Skeletal muscle satellite cell (primary cell): Measurements from ENCODE around the gene PDXK.
"Not testable (repeated sequence)": the region's sequence is repeated elsewhere in the genome, so short reads cannot be mapped to it uniquely, and the experiment has no call there.

Experiments used
- H3K27me3 ChIP-seq: 2 replicates; pipeline ENCODE4 v1.7.0; 2013; ENCODE audit warnings: low read length; ENCODE audit not compliant: control insufficient read depth, insufficient read depth
- H3K36me3 ChIP-seq: 2 replicates; pipeline ENCODE4 v1.7.0; 2013; ENCODE audit warnings: mild to moderate bottlenecking, control low read depth, low read length; ENCODE audit not compliant: insufficient read depth
- H3K4me1 ChIP-seq: 2 replicates; pipeline ENCODE4 v1.7.0; 2013; ENCODE audit warnings: low read length; ENCODE audit not compliant: control insufficient read depth, insufficient read depth
- H3K4me2 ChIP-seq: 2 replicates; pipeline ENCODE4 v1.7.0; 2013; ENCODE audit warnings: mild to moderate bottlenecking, low read length
- H3K4me3 ChIP-seq: 2 replicates; pipeline ENCODE4 v1.7.0; 2013; ENCODE audit warnings: low read length
- H3K9ac ChIP-seq: 2 replicates; pipeline ENCODE4 v1.7.0; 2013; ENCODE audit warnings: mild to moderate bottlenecking, low read depth, low read length, moderate library complexity
- H3K9me3 ChIP-seq: replicated peaks from 2 replicates; pipeline ENCODE4 v1.7.0; 2013; ENCODE audit warnings: mild to moderate bottlenecking, control low read depth, low read length

PDXK gene

GRCh38 chr21:43699933-43700599 is 18.9 kb upstream of the PDXK start:
- no peaks in the 10 kb centered on the region for H3K27me3 ChIP-seq
- no peaks in the 10 kb centered on the region for H3K4me1 ChIP-seq
- no peak overlapping the region for H3K4me2 ChIP-seq
- no peaks in the 10 kb centered on the region for H3K9me3 ChIP-seq
- H3K36me3 ChIP-seq: peaks cover 10% of the 10 kb centered on the region
- H3K9ac ChIP-seq: no peak overlapping the region
- H3K4me3 ChIP-seq: no peak overlapping the region

GRCh38 chr21:43701936-43702784 is 16.8 kb upstream of the PDXK start:
- Histone ChIP-seq H3K4me2 (no peak overlapping the region), H3K4me1 (no peaks in the 10 kb centered on the region), H3K27me3 (no peaks in the 10 kb centered on the region), H3K36me3 (no peaks in the 10 kb centered on the region), H3K9ac (no peak overlapping the region), H3K4me3 (no peak overlapping the region), H3K9me3 (no peaks in the 10 kb centered on the region)

- H3K9ac ChIP-seq: no peak overlapping the region
- no peak overlapping the region for H3K4me2 ChIP-seq
- no peaks in the 10 kb centered on the region for H3K27me3 ChIP-seq
- no peaks in the 10 kb centered on the region for H3K36me3 ChIP-seq
- no peaks in the 10 kb centered on the region for H3K4me1 ChIP-seq
- no peak overlapping the region for H3K4me3 ChIP-seq
- H3K9me3 ChIP-seq: no peaks in the 10 kb centered on the region
Measured at GRCh38 chr21:43702785-43703034, 16.2 kb upstream of the PDXK start.

GRCh38 chr21:43703035-43703880 is 15.7 kb upstream of the PDXK start:
- Histone ChIP-seq H3K4me1 (no peaks in the 10 kb centered on the region), H3K4me3 (no peak overlapping the region), H3K9me3 (no peaks in the 10 kb centered on the region), H3K9ac (no peak overlapping the region), H3K4me2 (no peak overlapping the region), H3K36me3 (no peaks in the 10 kb centered on the region), H3K27me3 (no peaks in the 10 kb centered on the region)

- no peak overlapping the region for H3K4me2 ChIP-seq
- H3K4me1 ChIP-seq: peaks cover 10% of the 10 kb centered on the region
- no peak overlapping the region for H3K9ac ChIP-seq
- no peak overlapping the region for H3K4me3 ChIP-seq
- no peaks in the 10 kb centered on the region for H3K36me3 ChIP-seq
- no peaks in the 10 kb centered on the region for H3K27me3 ChIP-seq
- no peaks in the 10 kb centered on the region for H3K9me3 ChIP-seq
Measured at GRCh38 chr21:43707462-43707861, 11.5 kb upstream of the PDXK start.

GRCh38 chr21:43708745-43709381 is 10.1 kb upstream of the PDXK start:
- no peak overlapping the region for H3K4me2 ChIP-seq
- H3K9ac ChIP-seq: no peak overlapping the region
- H3K4me3 ChIP-seq: no peak overlapping the region
- H3K4me1 ChIP-seq: peaks cover 17% of the 10 kb centered on the region
- no peaks in the 10 kb centered on the region for H3K27me3 ChIP-seq
- H3K36me3 ChIP-seq: no peaks in the 10 kb centered on the region
- H3K9me3 ChIP-seq: no peaks in the 10 kb centered on the region

- Histone ChIP-seq H3K9me3 (no peaks in the 10 kb centered on the region), H3K4me1 (peaks cover 22% of the 10 kb centered on the region), H3K27me3 (no peaks in the 10 kb centered on the region), H3K4me3 (no peak overlapping the region), H3K4me2 (peak overlapping the region; percentile 50), H3K36me3 (no peaks in the 10 kb centered on the region), H3K9ac (peak overlapping the region; percentile 55)
Measured at GRCh38 chr21:43712268-43712942, 6.5 kb upstream of the PDXK start.

GRCh38 chr21:43713123-43713522 is 5.8 kb upstream of the PDXK start:
- H3K27me3 ChIP-seq, H3K4me3 ChIP-seq, H3K36me3 ChIP-seq, H3K9ac ChIP-seq, H3K9me3 ChIP-seq, H3K4me2 ChIP-seq: not testable (repeated sequence)
- H3K4me1 ChIP-seq: peaks cover 22% of the 10 kb centered on the region

- H3K27me3 ChIP-seq: no peaks in the 10 kb centered on the region
- H3K36me3 ChIP-seq: peaks cover 4% of the 10 kb centered on the region
- H3K9ac ChIP-seq: no peak overlapping the region
- peaks cover 37% of the 10 kb centered on the region for H3K4me1 ChIP-seq
- H3K4me2 ChIP-seq: no peak overlapping the region
- H3K9me3 ChIP-seq: no peaks in the 10 kb centered on the region
- no peak overlapping the region for H3K4me3 ChIP-seq
Measured at GRCh38 chr21:43716376-43717165, 2.4 kb upstream of the PDXK start.

- Histone ChIP-seq H3K4me2 (no peak overlapping the region), H3K4me1 (peaks cover 37% of the 10 kb centered on the region), H3K9ac (no peak overlapping the region), H3K27me3 (no peaks in the 10 kb centered on the region), H3K9me3 (no peaks in the 10 kb centered on the region), H3K36me3 (peaks cover 4% of the 10 kb centered on the region), H3K4me3 (no peak overlapping the region)
Measured at GRCh38 chr21:43717166-43717853, 1.6 kb upstream of the PDXK start.
